Measurements from ENCODE around the gene CD40LG.

- TF ChIP-seq CTCF (IDR thresholded peaks at IDR 0.05; ENCODE audit: poor library complexity): no peak
- TF ChIP-seq EZH2 (IDR thresholded peaks at IDR 0.05; ENCODE audit: borderline replicate concordance): no peak
- TF ChIP-seq EZH2phosphoT487 (IDR thresholded peaks at IDR 0.05; ENCODE audit: low read depth, severe bottlenecking, unreplicated experiment): no peak
Measured at GRCh38 chrX:136652822-136653723, 5.1 kb downstream of the CD40LG start.
